Parathyroid adenoma (tissue), 2 donors: ENCODE results near the gene ASCL2.

Source experiments
- H2AFZ ChIP-seq: fragments of 300-600 bp; sonication (generic); one replicate; pipeline ENCODE4 v1.7.0; 2017; ENCODE audit warnings: antibody characterized with exemption, mild to moderate bottlenecking
- H3K27ac ChIP-seq: fragments of 300-600 bp; sonication (generic); one replicate; pipeline ENCODE4 v1.7.0; 2017
- H3K27me3 ChIP-seq: fragments of 300-600 bp; sonication (generic); one replicate; pipeline ENCODE4 v1.7.0; 2017; ENCODE audit warnings: low read length; ENCODE audit not compliant: control insufficient read depth, insufficient read depth
- H3K36me3 ChIP-seq: fragments of 300-600 bp; sonication (generic); one replicate; pipeline ENCODE4 v1.7.0; 2017; ENCODE audit warnings: low read length; ENCODE audit not compliant: control insufficient read depth, insufficient read depth
- H3K4me1 ChIP-seq: fragments of 300-600 bp; sonication (generic); one replicate; pipeline ENCODE4 v1.7.0; 2017; ENCODE audit warnings: control low read depth
- H3K4me2 ChIP-seq: fragments of 300-600 bp; sonication (generic); one replicate; pipeline ENCODE4 v1.7.0; 2017; ENCODE audit warnings: low read length
- H3K4me3 ChIP-seq: fragments of 300-600 bp; sonication (generic); one replicate; pipeline ENCODE4 v1.7.0; 2017; ENCODE audit warnings: low read depth, low read length
- H3K79me2 ChIP-seq: fragments of 300-600 bp; sonication (generic); one replicate; pipeline ENCODE4 v1.7.0; 2017; ENCODE audit warnings: control low read depth
- H3K9ac ChIP-seq: fragments of 300-600 bp; sonication (generic); one replicate; pipeline ENCODE4 v1.7.0; 2017; ENCODE audit warnings: mild to moderate bottlenecking
- H3K9me3 ChIP-seq: fragments of 300-600 bp; sonication (generic); one replicate; pipeline ENCODE4 v1.7.0; 2017; ENCODE audit warnings: low read length; ENCODE audit not compliant: control insufficient read depth
- CTCF ChIP-seq: fragments of 300-600 bp; sonication (generic); IDR thresholded peaks from one replicate; pipeline ENCODE4 v1.7.0; 2017; ENCODE audit warnings: antibody characterized with exemption, mild to moderate bottlenecking
- donor health status: primary hyperparathyroidism.

The ASCL2 gene

GRCh38 chr11:2260491-2261364, 9.7 kb downstream of the ASCL2 start:
- Histone ChIP-seq H3K4me1 (no peaks in the 10 kb centered on the region), H3K36me3 (no peaks in the 10 kb centered on the region), H3K27ac (no peak overlapping the region), H3K79me2 (no peaks in the 10 kb centered on the region), H3K4me3 (no peak overlapping the region), H2AFZ (no peak overlapping the region), H3K27me3 (no peaks in the 10 kb centered on the region), H3K9ac (no peak overlapping the region), H3K4me2 (no peak overlapping the region), H3K9me3 (no peaks in the 10 kb centered on the region)
- no peak for TF ChIP-seq CTCF

GRCh38 chr11:2259897-2260451, 10.4 kb downstream of the ASCL2 start:
- TF ChIP-seq CTCF, result no peak
- Histone ChIP-seq H3K27me3 (no peaks in the 10 kb centered on the region), H3K4me3 (no peak overlapping the region)

GRCh38 chr11:2259466-2259830, 10.9 kb downstream of the ASCL2 start:
- Histone ChIP-seq H2AFZ (no peak overlapping the region), H3K36me3 (no peaks in the 10 kb centered on the region), H3K9ac (no peak overlapping the region), H3K4me1 (no peaks in the 10 kb centered on the region), H3K9me3 (no peaks in the 10 kb centered on the region), H3K27ac (no peak overlapping the region), H3K4me2 (no peak overlapping the region), H3K27me3 (no peaks in the 10 kb centered on the region), H3K4me3 (no peak overlapping the region), H3K79me2 (no peaks in the 10 kb centered on the region)
- TF ChIP-seq CTCF, result no peak

More at GRCh38 chr11:2259897-2260451, 10.4 kb downstream of the ASCL2 start:
- Histone ChIP-seq H3K36me3 (no peaks in the 10 kb centered on the region), H3K9ac (no peak overlapping the region), H2AFZ (no peak overlapping the region), H3K79me2 (no peaks in the 10 kb centered on the region), H3K4me2 (no peak overlapping the region), H3K9me3 (no peaks in the 10 kb centered on the region), H3K27ac (no peak overlapping the region), H3K4me1 (no peaks in the 10 kb centered on the region)

GRCh38 chr11:2258501-2259465, 11.6 kb downstream of the ASCL2 start:
- Histone ChIP-seq H3K79me2 (no peaks in the 10 kb centered on the region), H3K9ac (no peak overlapping the region), H3K9me3 (no peaks in the 10 kb centered on the region), H3K27ac (no peak overlapping the region), H3K4me2 (no peak overlapping the region), H3K36me3 (no peaks in the 10 kb centered on the region), H3K27me3 (no peaks in the 10 kb centered on the region), H2AFZ (no peak overlapping the region), H3K4me1 (no peaks in the 10 kb centered on the region), H3K4me3 (no peak overlapping the region)
- no peak for TF ChIP-seq CTCF
